Neural crest cell (in vitro differentiated cells): ENCODE measurements around the gene VRK1. TPM values are rescaled to one million over a fixed set of nuclear protein-coding genes. Genes with fewer than 3 reads are reported as not detected.

Source experiments
- DNase-seq: peaks from one replicate; pipeline ENCODE4 v3.0.0; 2021; ENCODE audit warnings: low read depth, mixed read lengths, low spot score
- H3K27ac Mint-ChIP-seq: one replicate; pipeline ENCODE4 v1.8.0; 2021; ENCODE audit warnings: mild to moderate bottlenecking, mixed read lengths; ENCODE audit not compliant: unreplicated experiment
- H3K27me3 Mint-ChIP-seq: 2 replicates; pipeline ENCODE4 v1.8.0; 2021; ENCODE audit warnings: low read depth, mild to moderate bottlenecking, mixed read lengths
- H3K36me3 Mint-ChIP-seq: 2 replicates; pipeline ENCODE4 v1.8.0; 2021; ENCODE audit warnings: low read depth, mild to moderate bottlenecking, mixed read lengths
- H3K4me1 Mint-ChIP-seq: 2 replicates; pipeline ENCODE4 v1.8.0; 2021; ENCODE audit warnings: mixed read lengths
- H3K4me3 Mint-ChIP-seq: one replicate; pipeline ENCODE4 v1.8.0; 2021; ENCODE audit warnings: mild to moderate bottlenecking, mixed read lengths
- H3K9me3 Mint-ChIP-seq: 2 replicates; pipeline ENCODE4 v1.8.0; 2021; ENCODE audit warnings: mixed read lengths
- total RNA-seq: library from RNA; stranded (reverse); gene quantifications from 2 replicates; pipeline ENCODE4 v1.2.1, GENCODE V29; 2021
- TF ChIP-seq, protein P1 (sequence below): fragments of 200-600 bp; sonication (generic); conservative IDR thresholded peaks from 2 replicates; pipeline ENCODE4 v1.5.0; 2021; ENCODE audit warnings: antibody characterized with exemption, mild to moderate bottlenecking

Gene VRK1
- total RNA-seq, 1 donor from 2014 or later, result 62.1 TPM

DNA sequence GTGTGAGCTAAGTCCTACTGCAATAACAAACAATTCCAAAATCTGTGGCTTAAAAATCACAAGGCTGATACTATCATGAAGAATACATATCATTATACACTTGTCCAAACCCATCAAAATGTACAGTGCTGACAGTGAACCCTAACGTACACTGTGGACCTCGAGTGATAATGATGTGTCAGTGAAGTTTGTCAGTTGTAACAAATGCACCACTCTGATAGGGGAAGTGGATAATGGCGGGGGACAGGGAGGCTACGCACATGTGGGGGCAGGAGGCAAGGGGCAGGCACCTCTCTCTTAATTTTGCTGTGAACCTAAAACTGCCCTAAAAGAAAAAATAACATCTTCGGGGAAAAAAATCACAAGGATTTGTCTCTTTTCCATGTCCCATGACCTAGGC lies 100.0 kb downstream of the VRK1 start:
- no peaks in the 10 kb centered on the region for H3K9me3 Mint-ChIP-seq
- H3K4me3 Mint-ChIP-seq, result no peak overlapping the region
- no peak overlapping the region for H3K27ac Mint-ChIP-seq
- no peak for DNase-seq
- H3K4me1 Mint-ChIP-seq, result no peaks in the 10 kb centered on the region
- TF ChIP-seq, protein P1, sequence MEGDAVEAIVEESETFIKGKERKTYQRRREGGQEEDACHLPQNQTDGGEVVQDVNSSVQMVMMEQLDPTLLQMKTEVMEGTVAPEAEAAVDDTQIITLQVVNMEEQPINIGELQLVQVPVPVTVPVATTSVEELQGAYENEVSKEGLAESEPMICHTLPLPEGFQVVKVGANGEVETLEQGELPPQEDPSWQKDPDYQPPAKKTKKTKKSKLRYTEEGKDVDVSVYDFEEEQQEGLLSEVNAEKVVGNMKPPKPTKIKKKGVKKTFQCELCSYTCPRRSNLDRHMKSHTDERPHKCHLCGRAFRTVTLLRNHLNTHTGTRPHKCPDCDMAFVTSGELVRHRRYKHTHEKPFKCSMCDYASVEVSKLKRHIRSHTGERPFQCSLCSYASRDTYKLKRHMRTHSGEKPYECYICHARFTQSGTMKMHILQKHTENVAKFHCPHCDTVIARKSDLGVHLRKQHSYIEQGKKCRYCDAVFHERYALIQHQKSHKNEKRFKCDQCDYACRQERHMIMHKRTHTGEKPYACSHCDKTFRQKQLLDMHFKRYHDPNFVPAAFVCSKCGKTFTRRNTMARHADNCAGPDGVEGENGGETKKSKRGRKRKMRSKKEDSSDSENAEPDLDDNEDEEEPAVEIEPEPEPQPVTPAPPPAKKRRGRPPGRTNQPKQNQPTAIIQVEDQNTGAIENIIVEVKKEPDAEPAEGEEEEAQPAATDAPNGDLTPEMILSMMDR, result no peak
- H3K36me3 Mint-ChIP-seq, result no peaks in the 10 kb centered on the region
- no peaks in the 10 kb centered on the region for H3K27me3 Mint-ChIP-seq

DNA sequence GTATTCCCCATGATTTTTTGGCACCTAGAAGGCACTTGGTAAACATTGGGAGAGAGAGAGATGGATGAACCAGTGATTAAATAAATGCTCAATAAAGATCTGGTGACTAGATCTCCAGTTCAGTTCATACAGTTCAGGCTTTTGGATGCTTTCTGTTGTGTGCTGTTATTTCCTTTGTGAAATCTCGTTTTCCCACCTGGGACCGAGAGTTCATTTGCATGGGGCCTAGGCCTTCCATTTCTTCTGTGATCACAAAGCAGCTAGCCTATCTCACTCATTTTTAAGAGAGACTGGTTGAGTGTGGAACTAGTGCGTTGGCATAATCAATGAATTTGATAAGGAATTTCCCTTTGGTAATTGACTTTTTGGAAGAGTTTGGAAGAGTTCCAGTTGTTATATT lies 104.0 kb downstream of the VRK1 start:
- Mint-ChIP-seq H3K4me1 (no peaks in the 10 kb centered on the region), H3K4me3 (no peak overlapping the region), H3K27me3 (no peaks in the 10 kb centered on the region), H3K27ac (no peak overlapping the region), H3K9me3 (no peaks in the 10 kb centered on the region), H3K36me3 (peaks cover 8% of the 10 kb centered on the region)
- DNase-seq, result no peak
- TF ChIP-seq, protein P1, result no peak

DNA sequence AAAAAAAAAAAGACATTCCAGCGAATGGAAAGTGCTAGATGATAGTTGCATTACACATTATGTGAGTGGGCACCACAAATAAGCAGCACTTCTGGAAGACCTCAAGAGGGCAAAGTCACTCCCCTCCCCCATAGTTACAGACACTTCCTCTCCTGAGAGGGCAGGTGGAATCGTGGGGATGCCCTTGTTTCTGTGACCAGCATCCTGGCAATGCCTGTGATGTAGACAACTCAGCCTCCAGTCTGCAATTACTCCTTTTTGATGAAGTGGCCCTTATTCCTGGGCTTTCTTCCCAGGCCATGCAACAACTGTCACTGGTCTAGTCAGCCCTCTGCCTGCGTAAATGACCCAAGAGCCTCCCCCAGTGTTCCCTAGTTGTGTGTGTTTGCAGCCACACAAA lies 104.8 kb downstream of the VRK1 start:
- Mint-ChIP-seq H3K36me3 (peaks cover 8% of the 10 kb centered on the region), H3K9me3 (no peaks in the 10 kb centered on the region), H3K27ac (no peak overlapping the region), H3K4me3 (no peak overlapping the region), H3K27me3 (no peaks in the 10 kb centered on the region), H3K4me1 (no peaks in the 10 kb centered on the region)
- no peak for DNase-seq
- TF ChIP-seq, protein P1, result no peak

DNA sequence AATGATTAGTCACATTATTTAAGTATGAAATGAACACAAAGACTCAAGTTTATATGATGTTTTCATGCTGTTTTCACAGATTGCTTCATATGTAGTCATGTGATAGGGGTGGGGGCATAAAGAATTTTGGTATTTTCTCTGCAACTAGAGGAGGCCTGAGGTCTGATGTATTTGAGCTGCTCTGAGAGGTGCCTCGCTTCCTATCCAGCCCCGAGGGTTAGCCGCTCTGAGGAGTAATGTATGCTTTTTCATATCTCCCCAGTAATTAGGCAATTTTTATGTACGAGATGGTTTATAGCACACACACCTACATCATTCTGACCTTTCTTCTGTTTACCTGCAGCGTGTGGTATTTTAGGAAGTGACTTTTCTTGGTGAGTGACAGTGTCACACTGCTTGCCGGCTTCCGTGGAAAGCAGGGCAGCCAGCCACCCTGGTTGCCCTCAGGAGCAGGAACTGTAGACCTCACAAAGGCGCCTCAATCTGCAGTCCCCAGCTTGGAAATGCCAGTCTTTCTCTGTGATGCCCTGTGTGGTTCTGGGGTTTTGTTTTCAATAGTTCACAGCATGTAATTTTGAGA lies 106.4 kb downstream of the VRK1 start:
- Mint-ChIP-seq H3K4me1 (no peaks in the 10 kb centered on the region), H3K27ac (no peak overlapping the region), H3K36me3 (peaks cover 10% of the 10 kb centered on the region), H3K4me3 (no peak overlapping the region), H3K27me3 (no peaks in the 10 kb centered on the region), H3K9me3 (peaks cover 3% of the 10 kb centered on the region)
- TF ChIP-seq, protein P1, result no peak
- DNase-seq, result no peak

DNA sequence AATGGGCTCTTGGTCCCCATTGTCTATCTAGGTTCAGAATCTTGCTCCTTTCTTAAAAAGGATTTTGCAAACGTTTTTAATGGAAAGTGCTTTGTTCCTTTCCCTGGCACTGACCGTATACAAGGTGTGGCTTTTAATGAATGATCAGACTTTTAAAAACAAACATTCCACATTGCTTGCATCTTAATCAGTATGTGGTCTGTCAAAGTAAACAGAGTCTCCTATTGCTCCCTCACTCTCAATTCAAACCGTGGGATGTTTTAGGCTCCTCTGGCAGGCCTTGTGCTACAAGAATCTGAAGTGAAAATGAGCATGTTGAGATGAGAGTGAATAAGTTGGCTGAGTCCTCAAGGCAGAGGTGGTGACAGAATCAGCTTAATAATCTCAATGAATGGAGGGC lies 107.0 kb downstream of the VRK1 start:
- H3K9me3 Mint-ChIP-seq, result peaks cover 7% of the 10 kb centered on the region
- DNase-seq, result no peak
- TF ChIP-seq, protein P1, result no peak
- H3K36me3 Mint-ChIP-seq, result peaks cover 11% of the 10 kb centered on the region
- H3K27me3 Mint-ChIP-seq, result no peaks in the 10 kb centered on the region
- H3K4me3 Mint-ChIP-seq, result no peak overlapping the region
- H3K27ac Mint-ChIP-seq, result no peak overlapping the region
- H3K4me1 Mint-ChIP-seq, result no peaks in the 10 kb centered on the region
